Endothelial cell of umbilical vein (primary cell): ENCODE data around the gene LMTK2. TPM values are rescaled to one million over a fixed set of nuclear protein-coding genes. Genes with fewer than 3 reads are reported as not detected.

Source experiments
- BruUV-seq: library from RNA; stranded (reverse); fragments of 400-500 nt; replicated peaks from 2 replicates; lab custom pipeline; 2021; lab: Mats Ljungman, UMichigan
- CTCF ChIA-PET: fragments of 300-600, 350-600 bp; sonication (Branson Sonifier 250); formaldehyde crosslinking; loops from one replicate; lab custom pipeline; 2021; ENCODE audit warnings: antibody characterized with exemption, inconsistent platforms; lab: Charles Lee
- POLR2A ChIA-PET: fragments of 300-600, 350-600 bp; sonication (Branson Sonifier 250); formaldehyde crosslinking; loops from one replicate; lab custom pipeline; 2021; ENCODE audit warnings: antibody characterized with exemption, inconsistent platforms; lab: Charles Lee
- DNase-seq: peaks from one replicate; pipeline ENCODE4 v3.0.0-alpha.2; 2011; ENCODE audit warnings: low read depth, low spot score
- FAIRE-seq: peaks from 2 replicates; lab custom pipeline; 2011; peaks lifted over from hg19 to GRCh38; lab: Jason Lieb, UNC
- H2AFZ ChIP-seq: 2 replicates; pipeline ENCODE4 v1.6.0; 2012; ENCODE audit warnings: low read depth, low read length, control low read depth, inconsistent platforms
- H3K27ac ChIP-seq: 2 replicates; pipeline ENCODE4 v1.5.1; 2011; ENCODE audit warnings: low read depth, mild to moderate bottlenecking, control low read depth, low read length, moderate library complexity; ENCODE audit not compliant: insufficient read depth
- H3K27me3 ChIP-seq, 2 experiments: 2 replicates each; pipeline versions ENCODE4 v1.6.0 to v1.6.1; 2011; ENCODE audit warnings: low read length in 2 of 2, mixed read lengths in 1 of 2; ENCODE audit not compliant: control insufficient read depth in 2 of 2, insufficient read depth in 2 of 2
- H3K36me3 ChIP-seq, 2 experiments: 2 replicates in 1 of 2; 3 replicates in 1 of 2; pipeline ENCODE4 v1.5.1; 2011; ENCODE audit warnings: low read length in 2 of 2, mild to moderate bottlenecking in 1 of 2, moderate library complexity in 1 of 2; ENCODE audit not compliant: control insufficient read depth in 2 of 2, insufficient read depth in 2 of 2; ENCODE audit errors: extremely low read depth in 1 of 2
- H3K4me1 ChIP-seq: 3 replicates; pipeline ENCODE4 v1.5.1; 2011; ENCODE audit warnings: mild to moderate bottlenecking, low read length; ENCODE audit not compliant: control insufficient read depth, insufficient read depth; ENCODE audit errors: extremely low read depth
- H3K4me2 ChIP-seq: 2 replicates; pipeline ENCODE4 v1.6.1; 2011; ENCODE audit warnings: low read length, control low read depth, mixed read lengths; ENCODE audit not compliant: insufficient read depth
- H3K4me3 ChIP-seq, 3 experiments: fragments of 200-600 bp in 1 of 3; sonication (generic), shearing (Covaris generic) in 1 of 3; replicated peaks in 1 of 3; 2 replicates each; pipeline ENCODE4 v1.5.1; 2011 to 2016; ENCODE audit warnings: control low read depth in 3 of 3, low read length in 3 of 3, mild to moderate bottlenecking in 2 of 3, inconsistent platforms in 1 of 3, low read depth in 1 of 3, moderate library complexity in 1 of 3; ENCODE audit not compliant: insufficient read depth in 1 of 3
- H3K79me2 ChIP-seq: 2 replicates; pipeline ENCODE4 v1.6.0; 2012; ENCODE audit warnings: low read length, inconsistent platforms; ENCODE audit not compliant: control insufficient read depth, insufficient read depth
- H3K9ac ChIP-seq: replicated peaks from 2 replicates; pipeline ENCODE3; 2011; ENCODE audit warnings: low read length, control low read depth; ENCODE audit not compliant: insufficient read depth; ENCODE audit errors: extremely low read depth
- H3K9me1 ChIP-seq: replicated peaks from 3 replicates; pipeline ENCODE4 v1.6.0; 2011; ENCODE audit warnings: mild to moderate bottlenecking, low read length; ENCODE audit not compliant: control insufficient read depth, insufficient read depth; ENCODE audit errors: extremely low read depth
- H3K9me3 ChIP-seq: replicated peaks from 2 replicates; pipeline ENCODE4 v1.5.1; 2012; ENCODE audit warnings: low read length, inconsistent platforms; ENCODE audit not compliant: control insufficient read depth, insufficient read depth
- H4K20me1 ChIP-seq: replicated peaks from 2 replicates; pipeline ENCODE3; 2011; ENCODE audit warnings: mild to moderate bottlenecking, low read length; ENCODE audit not compliant: control insufficient read depth, insufficient read depth; ENCODE audit errors: extremely low read depth
- EZH2 ChIP-seq: IDR thresholded peaks from 2 replicates; pipeline ENCODE4 v1.6.1; 2012; ENCODE audit warnings: borderline replicate concordance, low read depth, mild to moderate bottlenecking, moderate library complexity, low read length, inconsistent platforms; ENCODE audit not compliant: severe bottlenecking
- FOS ChIP-seq: IDR thresholded peaks from 2 replicates; pipeline ENCODE4 v1.6.1; 2011; ENCODE audit warnings: mild to moderate bottlenecking, low read length, moderate library complexity, borderline replicate concordance; ENCODE audit not compliant: insufficient read depth
- GATA2 ChIP-seq: IDR thresholded peaks from 2 replicates; pipeline ENCODE4 v1.7.0; 2011; ENCODE audit warnings: low read depth, mild to moderate bottlenecking, moderate library complexity, mixed read lengths, low read length; ENCODE audit not compliant: insufficient read length, insufficient read depth
- JUN ChIP-seq: IDR thresholded peaks from 2 replicates; pipeline ENCODE4 v1.6.1; 2011; ENCODE audit warnings: borderline replicate concordance, low read depth; ENCODE audit not compliant: insufficient read length, insufficient read depth
- MYC ChIP-seq: IDR thresholded peaks from one replicate; pipeline ENCODE4 v1.6.1; 2011; ENCODE audit warnings: mild to moderate bottlenecking, low read depth, low read length
- POLR2A ChIP-seq: IDR thresholded peaks from 2 replicates; pipeline ENCODE4 v1.6.1; 2012; ENCODE audit warnings: low read depth, mild to moderate bottlenecking, control low read depth, low read length
- POLR2AphosphoS5 ChIP-seq: IDR thresholded peaks from 2 replicates; pipeline ENCODE4 v1.6.1; 2012; ENCODE audit warnings: low read depth, mild to moderate bottlenecking, control low read depth, low read length, moderate library complexity; ENCODE audit not compliant: insufficient read depth
- dilution Hi-C: fragments of 300-500 bp; cut with MboI; formaldehyde crosslinking; loops from one replicate; pipeline ENCODE4 v1.15.0; 2019; ENCODE audit warnings: low sequenced_read_pairs; ENCODE audit not compliant: extremely low pct_ligation_motif_present
- intact Hi-C: fragments of 100-400 bp; cut with micrococcal nuclease; formaldehyde crosslinking; loops from one replicate; pipeline ENCODE4 v1.10.0; 2022
- polyA plus RNA-seq, 4 experiments: library from polyadenylated mRNA; depleted of rRNA in 3 of 4; stranded (reverse) in 3 of 4; unstranded in 1 of 4; fragments of >200 nt; gene quantifications; 2 replicates each; pipeline versions ENCODE4 v1.2.1 to v1.2.3, GENCODE V29; 2011 to 2012; ENCODE audit warnings: missing spikeins in 1 of 4
- total RNA-seq: library from RNA; stranded (reverse); gene quantifications from 2 replicates; pipeline ENCODE4 v1.2.3, GENCODE V29; 2021
- TF ChIP-seq, protein P1 (sequence below): IDR thresholded peaks from 2 replicates; pipeline ENCODE4 v1.6.1; 2011; ENCODE audit not compliant: insufficient read depth, insufficient read length
- TF ChIP-seq, protein P2 (sequence below), 2 donors: IDR thresholded peaks; 1 replicate in 1 of 2; 2 replicates in 1 of 2; pipeline ENCODE4 v1.5.1; 2011; ENCODE audit warnings: low read length in 2 of 2, mild to moderate bottlenecking in 2 of 2, moderate library complexity in 2 of 2, control low read depth in 1 of 2, inconsistent platforms in 1 of 2, low read depth in 1 of 2; ENCODE audit not compliant: insufficient read depth in 1 of 2; ENCODE audit errors: extremely low read depth in 1 of 2

The LMTK2 gene
- total and polyA plus RNA-seq, 2 donors (not counting 3 experiments of a cell fraction or from before 2014, with no cell fraction given), result 5.9 to 13.8 TPM

GRCh38 chr7:98180751-98181150 lies 74.1 kb downstream of the LMTK2 start:
- ChIA-PET CTCF (interaction anchor here (1.7 to 5.4 kb wide), 2 partner anchors 12 to 159 kb away, joined by 4 to 39 read pairs; no protein-coding TSS in a partner anchor), POLR2A (no interaction called here)
- Histone ChIP-seq H3K4me1 (no peaks in the 10 kb centered on the region), H3K9me3 (no peaks in the 10 kb centered on the region), H3K9ac (no peak overlapping the region), H3K27me3 (no peaks in the 10 kb centered on the region), H3K79me2 (no peaks in the 10 kb centered on the region), H3K27ac (no peak overlapping the region), H4K20me1 (no peaks in the 10 kb centered on the region), H3K36me3 (no peaks in the 10 kb centered on the region), H3K4me3 (no peak overlapping the region), H2AFZ (no peak overlapping the region), H3K4me2 (no peak overlapping the region), H3K9me1 (no peaks in the 10 kb centered on the region)
- intact Hi-C loops (no loop called here), dilution Hi-C loops (no loop called here)
- no TSS peak for BruUV-seq
- DNase-seq (no peak), FAIRE-seq (no peak)
- TF ChIP-seq JUN, result no peak
- TF ChIP-seq POLR2A, result no peak
- TF ChIP-seq GATA2, result no peak
- TF ChIP-seq, protein P1, sequence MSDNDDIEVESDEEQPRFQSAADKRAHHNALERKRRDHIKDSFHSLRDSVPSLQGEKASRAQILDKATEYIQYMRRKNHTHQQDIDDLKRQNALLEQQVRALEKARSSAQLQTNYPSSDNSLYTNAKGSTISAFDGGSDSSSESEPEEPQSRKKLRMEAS, result no peak
- no peak for TF ChIP-seq MYC
- TF ChIP-seq, protein P2, sequence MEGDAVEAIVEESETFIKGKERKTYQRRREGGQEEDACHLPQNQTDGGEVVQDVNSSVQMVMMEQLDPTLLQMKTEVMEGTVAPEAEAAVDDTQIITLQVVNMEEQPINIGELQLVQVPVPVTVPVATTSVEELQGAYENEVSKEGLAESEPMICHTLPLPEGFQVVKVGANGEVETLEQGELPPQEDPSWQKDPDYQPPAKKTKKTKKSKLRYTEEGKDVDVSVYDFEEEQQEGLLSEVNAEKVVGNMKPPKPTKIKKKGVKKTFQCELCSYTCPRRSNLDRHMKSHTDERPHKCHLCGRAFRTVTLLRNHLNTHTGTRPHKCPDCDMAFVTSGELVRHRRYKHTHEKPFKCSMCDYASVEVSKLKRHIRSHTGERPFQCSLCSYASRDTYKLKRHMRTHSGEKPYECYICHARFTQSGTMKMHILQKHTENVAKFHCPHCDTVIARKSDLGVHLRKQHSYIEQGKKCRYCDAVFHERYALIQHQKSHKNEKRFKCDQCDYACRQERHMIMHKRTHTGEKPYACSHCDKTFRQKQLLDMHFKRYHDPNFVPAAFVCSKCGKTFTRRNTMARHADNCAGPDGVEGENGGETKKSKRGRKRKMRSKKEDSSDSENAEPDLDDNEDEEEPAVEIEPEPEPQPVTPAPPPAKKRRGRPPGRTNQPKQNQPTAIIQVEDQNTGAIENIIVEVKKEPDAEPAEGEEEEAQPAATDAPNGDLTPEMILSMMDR (IDR thresholded peaks at IDR 0.05; ENCODE audit: extremely low read depth in 1 of 2, insufficient read depth in 1 of 2, low read depth in 1 of 2, low read length in 2 of 2), result no peak
- TF ChIP-seq EZH2, result no peak
- TF ChIP-seq FOS, result no peak
- no peak for TF ChIP-seq POLR2AphosphoS5
